Psoas muscle (tissue), 8 donors: ENCODE results near the gene PSPC1. TPM values are rescaled to one million over a fixed set of nuclear protein-coding genes. Genes with fewer than 3 reads are reported as not detected.
"Not testable (repeated sequence)": the region's sequence is repeated elsewhere in the genome, so short reads cannot be mapped to it uniquely, and the experiment has no call there.

Experiments
- ATAC-seq, 4 donors: fragments of 200-7000 bp; cut with Tn5 transposase; one replicate each; pipeline ENCODE4 v1.9.1; 2020; ENCODE audit warnings: moderate library complexity in 3 of 4, mild to moderate bottlenecking in 2 of 4
- DNase-seq, 2 donors: peaks; one replicate each; pipeline ENCODE4 v3.0.0-alpha.2; 2020
- H3K27ac ChIP-seq: fragments of 200-600 bp; one replicate; pipeline ENCODE4 v1.8.0; 2022
- H3K27me3 ChIP-seq, 3 donors: fragments of 200-600 bp in 1 of 3; one replicate each; pipeline versions ENCODE4 v1.6.1 to v1.8.0; 2013 to 2022; ENCODE audit warnings: low read length in 2 of 3, mild to moderate bottlenecking in 2 of 3, moderate library complexity in 1 of 3; ENCODE audit not compliant: insufficient read depth in 3 of 3
- H3K36me3 ChIP-seq, 2 donors: fragments of 200-600 bp in 1 of 2; one replicate each; pipeline versions ENCODE4 v1.6.1 to v1.8.0; 2013 to 2022; ENCODE audit warnings: low read depth in 1 of 2, mild to moderate bottlenecking in 1 of 2, moderate library complexity in 1 of 2; ENCODE audit not compliant: insufficient read depth in 1 of 2
- H3K4me1 ChIP-seq: fragments of 200-600 bp; one replicate; pipeline ENCODE4 v1.8.0; 2022
- H3K4me3 ChIP-seq: fragments of 200-600 bp; one replicate; pipeline ENCODE4 v1.8.0; 2022; ENCODE audit warnings: mild to moderate bottlenecking
- H3K9me3 ChIP-seq: fragments of 200-600 bp; one replicate; pipeline ENCODE4 v1.8.0; 2022
- CTCF ChIP-seq: fragments of 200-600 bp; IDR thresholded peaks from one replicate; pipeline ENCODE4 v1.8.0; 2022; ENCODE audit warnings: antibody characterized with exemption
- WGBS, 3 donors: extraction: QIAGEN DNeasy Blood & Tissue Kit; methylation state at CpG; one replicate each; pipeline versions ENCODE4 v1.1.6 to v1.1.7; 2013; 5-methylcytosine and 5-hydroxymethylcytosine counted together
- intact Hi-C, 2 donors: fragments of 100-400 bp; cut with DNase I; formaldehyde crosslinking; loops; one replicate each; pipeline versions ENCODE4 v1.11.0 to v1.14.2; 2022
- polyA plus RNA-seq, 3 donors: library from polyadenylated mRNA; stranded (reverse); fragments of 200-250 nt; gene quantifications; one replicate each; pipeline ENCODE4 v1.2.3, GENCODE V29; 2013
- total RNA-seq, 4 donors: library from RNA; stranded (reverse); fragmentation: NEBNext Ultra II Directional in 2 of 4; extraction: Animal tissue kit (Norgen Biotek cat#: 25700) in 2 of 4; gene quantifications; one replicate each; pipeline versions ENCODE4 v1.2.1 to v1.2.4, GENCODE V29; 2021 to 2023
- donor health status: healthy with polysubstance abuse.
- donor health status: DM: no; HTN: no; CAD: no; lungs with moderate emphysema.
- donor health status: Bipolar disorder and iron deficiency.
- donor health status: healthy.
- donor health status: DM: yes; HTN: yes; CAD: no.
- donor health status: DM: no; HTN: no; CAD: no.
- donor health status: DM: no; HTN: no; CAD: no.
- donor health status: DM: yes; HTN: yes; CAD: no.

Gene PSPC1
- total and polyA plus RNA-seq, 7 donors = 18.1 to 39.8 (median 24.8) TPM

DNA sequence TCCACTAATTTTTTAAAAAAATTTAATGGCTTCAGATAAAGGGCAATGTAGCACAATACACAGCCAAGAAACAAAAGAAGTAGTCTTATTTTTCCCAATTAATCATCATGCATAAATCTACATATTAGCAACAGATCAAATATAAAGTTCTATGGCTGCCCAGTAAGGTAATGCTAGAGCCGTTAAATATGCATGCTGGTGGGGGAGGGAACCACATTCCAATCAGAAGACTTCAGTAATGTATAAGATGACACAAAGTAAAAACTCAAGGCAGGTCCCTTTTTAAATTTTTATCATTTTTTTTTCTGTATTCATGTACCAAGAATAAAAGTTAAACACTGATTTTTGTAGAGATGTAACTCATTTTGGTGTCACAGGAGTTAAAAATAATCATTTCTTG lies 87.3 kb downstream of the PSPC1 start:
- DNase-seq = no peak
- TF ChIP-seq CTCF = no peak
- no peaks in the 10 kb centered on the region for H3K27me3 ChIP-seq
- no peak for ATAC-seq
- no peak overlapping the region for H3K4me3 ChIP-seq
- intact Hi-C loops = no loop called here
- no peaks in the 10 kb centered on the region for H3K9me3 ChIP-seq
- H3K27ac ChIP-seq = no peak overlapping the region
- H3K36me3 ChIP-seq = no peaks in the 10 kb centered on the region
- 75 to 79% (median 78%) methylated on average over 1 of the region's 1 CpG for WGBS, 3 donors
- no peaks in the 10 kb centered on the region for H3K4me1 ChIP-seq

- H3K36me3 ChIP-seq, H3K9me3 ChIP-seq, intact Hi-C loops, DNase-seq, H3K27ac ChIP-seq, H3K4me1 ChIP-seq, H3K27me3 ChIP-seq, H3K4me3 ChIP-seq: not testable (repeated sequence)
- 76 to 86% (median 79%) methylated on average over 8 of the region's 8 CpGs for WGBS, 3 donors
- peak in 1 of 4 donors; percentile 14 for ATAC-seq
Measured at GRCh38 chr13:19691447-19691846, 91.3 kb downstream of the PSPC1 start.

GRCh38 chr13:19685437-19685836 lies 97.3 kb downstream of the PSPC1 start:
- H3K4me1 ChIP-seq = no peaks in the 10 kb centered on the region
- no peaks in the 10 kb centered on the region for H3K27me3 ChIP-seq
- intact Hi-C loops = no loop called here
- H3K4me3 ChIP-seq = no peak overlapping the region
- no peaks in the 10 kb centered on the region for H3K9me3 ChIP-seq
- ATAC-seq = no peak
- no peaks in the 10 kb centered on the region for H3K36me3 ChIP-seq
- H3K27ac ChIP-seq = no peak overlapping the region
- TF ChIP-seq CTCF = no peak
- DNase-seq = no peak

DNA sequence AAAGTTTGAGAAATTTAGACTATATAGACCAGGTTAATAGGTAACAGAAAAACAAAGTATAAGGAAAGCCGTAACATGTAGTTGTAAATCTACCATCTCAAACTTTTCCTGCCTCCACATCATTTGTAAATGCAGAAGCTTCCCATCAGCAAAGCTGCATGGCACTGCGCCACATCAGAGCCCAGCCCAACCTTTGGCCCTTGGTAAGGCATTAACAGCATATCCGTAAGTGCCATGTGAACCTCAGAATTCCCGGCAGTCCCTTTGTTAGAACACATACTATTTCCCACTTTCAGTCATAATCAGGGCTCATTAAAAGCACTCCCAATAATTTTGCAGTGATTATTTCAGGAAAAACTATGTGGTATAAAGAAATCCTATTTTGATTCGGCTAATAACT lies 97.7 kb downstream of the PSPC1 start:
- WGBS, 3 donors = 56 to 61% (median 60%) methylated on average over 5 of the region's 5 CpGs
- no peak overlapping the region for H3K27ac ChIP-seq
- intact Hi-C loops = no loop called here
- H3K9me3 ChIP-seq = no peaks in the 10 kb centered on the region
- TF ChIP-seq CTCF = no peak
- DNase-seq (no peak), ATAC-seq (no peak)
- no peaks in the 10 kb centered on the region for H3K4me1 ChIP-seq
- no peak overlapping the region for H3K4me3 ChIP-seq
- H3K27me3 ChIP-seq = no peaks in the 10 kb centered on the region
- no peaks in the 10 kb centered on the region for H3K36me3 ChIP-seq

DNA sequence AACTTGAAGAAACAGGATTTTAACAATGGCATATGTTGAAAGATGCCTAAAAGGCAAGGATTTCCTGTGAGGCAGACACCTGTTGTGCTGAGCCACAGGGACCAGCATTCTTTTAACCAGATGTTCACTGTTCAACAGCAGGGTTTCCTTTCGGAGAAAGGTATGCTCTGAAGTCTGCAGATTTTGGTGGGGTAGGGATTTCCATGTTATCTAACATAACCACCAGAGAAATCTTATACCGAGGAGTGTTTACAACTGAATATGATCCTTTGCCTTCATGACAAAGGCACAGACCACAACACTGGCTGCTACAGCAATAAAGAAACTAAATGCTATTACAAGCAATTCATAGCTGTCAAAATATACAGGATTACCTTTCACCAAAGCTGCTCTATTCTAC lies 101.2 kb downstream of the PSPC1 start:
- peaks cover 0 to 4% of the 10 kb centered on the region in 2 donors for H3K36me3 ChIP-seq
- H3K4me3 ChIP-seq = no peak overlapping the region
- H3K27ac ChIP-seq = no peak overlapping the region
- DNase-seq (no peak), ATAC-seq (no peak)
- H3K27me3 ChIP-seq = no peaks in the 10 kb centered on the region
- intact Hi-C loops = no loop called here
- TF ChIP-seq CTCF = no peak
- H3K9me3 ChIP-seq = no peaks in the 10 kb centered on the region
- H3K4me1 ChIP-seq = no peaks in the 10 kb centered on the region
- WGBS, 3 donors = 46 to 56% (median 51%) methylated on average over 2 of the region's 2 CpGs
